Calu3 (cell line): Measurements from ENCODE around the gene UBXN6. TPM values are rescaled to one million over a fixed set of nuclear protein-coding genes. Genes with fewer than 3 reads are reported as not detected.

ENCODE experiments used
- BruUV-seq: library from RNA; stranded (reverse); fragments of 400-500 nt; replicated peaks from 2 replicates; lab custom pipeline; 2021; lab: Mats Ljungman, UMichigan
- CTCF ChIA-PET: fragments of 300-600 bp; sonication (Branson Sonifier 250); formaldehyde crosslinking; loops from one replicate; lab custom pipeline; 2022; ENCODE audit warnings: antibody characterized with exemption; lab: Charles Lee
- DNase-seq: peaks from one replicate; pipeline ENCODE4 v3.0.0; 2022
- H3K27ac Mint-ChIP-seq: one replicate; pipeline ENCODE4 v1.8.0; 2022; ENCODE audit warnings: mixed read lengths; ENCODE audit not compliant: unreplicated experiment
- H3K27me3 Mint-ChIP-seq: one replicate; pipeline ENCODE4 v1.8.0; 2022; ENCODE audit warnings: mixed read lengths; ENCODE audit not compliant: unreplicated experiment
- H3K36me3 Mint-ChIP-seq: one replicate; pipeline ENCODE4 v1.8.0; 2022; ENCODE audit warnings: mild to moderate bottlenecking, moderate library complexity, mixed read lengths; ENCODE audit not compliant: insufficient read depth, unreplicated experiment
- H3K4me1 Mint-ChIP-seq: one replicate; pipeline ENCODE4 v1.8.0; 2022; ENCODE audit warnings: mild to moderate bottlenecking, low read depth, mixed read lengths; ENCODE audit not compliant: unreplicated experiment
- H3K4me3 Mint-ChIP-seq: one replicate; pipeline ENCODE4 v1.8.0; 2022; ENCODE audit warnings: mild to moderate bottlenecking, low read depth, moderate library complexity, mixed read lengths; ENCODE audit not compliant: unreplicated experiment
- H3K9me3 Mint-ChIP-seq: one replicate; pipeline ENCODE4 v1.8.0; 2022; ENCODE audit warnings: low read depth, mixed read lengths; ENCODE audit not compliant: unreplicated experiment
- intact Hi-C: fragments of 100-400 bp; cut with micrococcal nuclease; formaldehyde crosslinking; loops from one replicate; pipeline ENCODE4 v1.10.0; 2022; ENCODE audit not compliant: unreplicated experiment
- total RNA-seq: library from RNA; stranded (reverse); gene quantifications from 2 replicates; pipeline ENCODE4 v1.2.3, GENCODE V29; 2022
- TF ChIP-seq, protein P1 (sequence below): fragments of 200-600 bp; IDR thresholded peaks from one replicate; pipeline ENCODE4 v1.8.0; 2022; ENCODE audit warnings: antibody characterized with exemption; ENCODE audit not compliant: unreplicated experiment

Gene UBXN6
- total RNA-seq, 1 experiment from 2014 or later, result 38.9 TPM

- Mint-ChIP-seq H3K36me3 (peaks cover 19% of the 10 kb centered on the region), H3K9me3 (no peaks in the 10 kb centered on the region), H3K4me1 (no peaks in the 10 kb centered on the region), H3K27me3 (no peaks in the 10 kb centered on the region), H3K4me3 (no peak overlapping the region), H3K27ac (no peak overlapping the region)
- TF ChIP-seq, protein P1, sequence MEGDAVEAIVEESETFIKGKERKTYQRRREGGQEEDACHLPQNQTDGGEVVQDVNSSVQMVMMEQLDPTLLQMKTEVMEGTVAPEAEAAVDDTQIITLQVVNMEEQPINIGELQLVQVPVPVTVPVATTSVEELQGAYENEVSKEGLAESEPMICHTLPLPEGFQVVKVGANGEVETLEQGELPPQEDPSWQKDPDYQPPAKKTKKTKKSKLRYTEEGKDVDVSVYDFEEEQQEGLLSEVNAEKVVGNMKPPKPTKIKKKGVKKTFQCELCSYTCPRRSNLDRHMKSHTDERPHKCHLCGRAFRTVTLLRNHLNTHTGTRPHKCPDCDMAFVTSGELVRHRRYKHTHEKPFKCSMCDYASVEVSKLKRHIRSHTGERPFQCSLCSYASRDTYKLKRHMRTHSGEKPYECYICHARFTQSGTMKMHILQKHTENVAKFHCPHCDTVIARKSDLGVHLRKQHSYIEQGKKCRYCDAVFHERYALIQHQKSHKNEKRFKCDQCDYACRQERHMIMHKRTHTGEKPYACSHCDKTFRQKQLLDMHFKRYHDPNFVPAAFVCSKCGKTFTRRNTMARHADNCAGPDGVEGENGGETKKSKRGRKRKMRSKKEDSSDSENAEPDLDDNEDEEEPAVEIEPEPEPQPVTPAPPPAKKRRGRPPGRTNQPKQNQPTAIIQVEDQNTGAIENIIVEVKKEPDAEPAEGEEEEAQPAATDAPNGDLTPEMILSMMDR, result no peak
- intact Hi-C loops, result no loop called here
- CTCF ChIA-PET, result interaction anchor here (0.5 to 1.9 kb wide), 8 partner anchors 21 to 1016 kb away, joined by 3 to 6 read pairs (median 3); partner anchors contain the start of gene PLIN5
- no TSS peak for BruUV-seq
- DNase-seq, result peak; percentile 93
Measured at GRCh38 chr19:4471403-4472173, 14.0 kb upstream of the UBXN6 start.

DNA sequence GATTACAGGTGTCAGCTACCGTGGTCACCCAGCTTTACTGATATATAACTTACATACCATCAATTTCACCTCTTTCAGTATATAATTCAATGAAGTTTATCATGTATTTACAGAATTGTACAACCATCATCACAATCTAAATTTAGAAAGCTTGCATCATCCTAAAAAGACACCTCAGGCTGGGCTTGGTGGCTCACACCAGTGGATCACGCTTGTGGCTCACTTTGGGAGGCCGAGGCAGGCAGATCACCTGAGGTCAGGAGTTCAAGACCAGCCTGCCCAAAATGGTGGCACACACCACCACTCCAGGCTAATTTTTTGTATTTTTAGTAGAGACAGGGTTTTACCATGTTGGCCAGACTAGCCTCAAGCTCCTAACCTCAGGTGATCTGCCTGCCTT lies 10.2 kb upstream of the UBXN6 start:
- Mint-ChIP-seq H3K27ac (no peak overlapping the region), H3K27me3 (no peaks in the 10 kb centered on the region), H3K4me3 (no peak overlapping the region), H3K36me3 (no peaks in the 10 kb centered on the region), H3K4me1 (no peaks in the 10 kb centered on the region), H3K9me3 (no peaks in the 10 kb centered on the region)
- DNase-seq, result no peak
- CTCF ChIA-PET, result interaction anchor here (0.7 kb wide), 2 partner anchors 58 to 324 kb away, joined by 3 read pairs; partner anchors contain the start of gene FEM1A
- intact Hi-C loops, result no loop called here
- BruUV-seq, result no TSS peak
- TF ChIP-seq, protein P1, result no peak

GRCh38 chr19:4464815-4465581 lies 7.4 kb upstream of the UBXN6 start:
- Mint-ChIP-seq H3K36me3 (no peaks in the 10 kb centered on the region), H3K4me3 (no peak overlapping the region), H3K4me1 (no peaks in the 10 kb centered on the region), H3K27ac (no peak overlapping the region), H3K27me3 (no peaks in the 10 kb centered on the region), H3K9me3 (no peaks in the 10 kb centered on the region)
- DNase-seq, result no peak
- TF ChIP-seq, protein P1, result no peak
- CTCF ChIA-PET, result no interaction called here
- BruUV-seq, result no TSS peak
- intact Hi-C loops, result no loop called here

- BruUV-seq, result no TSS peak
- CTCF ChIA-PET, result interaction anchor here (0.9 kb wide), 1 partner anchor 11 kb away, joined by 3 read pairs; no protein-coding TSS in a partner anchor
- Mint-ChIP-seq H3K9me3 (no peaks in the 10 kb centered on the region), H3K4me3 (peak overlapping the region; percentile 81), H3K27ac (peak overlapping the region; percentile 73), H3K36me3 (peaks cover 29% of the 10 kb centered on the region), H3K4me1 (peaks cover 11% of the 10 kb centered on the region), H3K27me3 (no peaks in the 10 kb centered on the region)
- TF ChIP-seq, protein P1, result no peak
- intact Hi-C loops, result no loop called here
- peak; percentile 20 for DNase-seq
Measured at GRCh38 chr19:4456843-4457653, 546 bp downstream of the UBXN6 start.
